Measurements from ENCODE around the gene TCF7L2.
"Not testable (repeated sequence)": the region's sequence is repeated elsewhere in the genome, so short reads cannot be mapped to it uniquely, and the experiment has no call there.

Gene TCF7L2

DNA sequence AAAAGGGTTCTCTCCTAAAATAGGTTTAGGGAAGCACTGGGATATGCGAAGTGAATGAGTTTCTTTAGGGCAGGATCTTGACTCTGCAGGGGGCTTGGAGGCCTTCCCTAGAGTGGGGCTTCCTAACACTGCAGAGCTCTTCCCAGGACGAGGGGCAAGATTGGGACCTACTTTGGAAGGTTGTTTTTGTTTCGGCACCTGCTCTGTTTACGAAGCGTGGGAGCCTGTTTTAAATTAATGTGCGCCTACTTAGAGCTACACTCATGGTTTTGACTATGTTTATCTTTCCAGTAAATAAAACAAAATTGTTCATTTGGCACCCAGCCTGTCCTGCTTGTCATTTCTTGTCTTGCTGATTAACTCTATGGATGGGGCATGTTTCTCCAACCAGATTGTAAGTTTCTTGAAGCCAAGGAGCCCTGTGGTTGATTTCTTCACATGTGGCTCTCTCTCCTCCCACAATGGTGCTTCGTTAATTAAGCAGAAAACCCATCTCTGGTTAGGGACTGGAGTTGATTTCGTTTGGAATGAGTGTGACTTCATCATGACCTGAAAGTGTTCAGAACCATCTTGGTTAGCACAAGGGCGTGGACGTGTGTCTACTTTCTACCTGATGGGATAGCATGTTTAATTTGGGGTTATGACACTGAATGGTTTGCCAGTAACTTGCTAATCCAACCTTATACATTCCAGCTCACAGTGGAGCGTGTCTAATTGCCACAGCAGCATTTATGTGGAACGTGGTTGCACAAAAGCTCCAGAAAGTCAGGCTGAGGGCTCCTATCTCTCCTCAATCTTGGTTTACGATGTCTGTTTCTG, 98.1 kb downstream of the TCF7L2 start:
- no peak for DNase-seq

DNA sequence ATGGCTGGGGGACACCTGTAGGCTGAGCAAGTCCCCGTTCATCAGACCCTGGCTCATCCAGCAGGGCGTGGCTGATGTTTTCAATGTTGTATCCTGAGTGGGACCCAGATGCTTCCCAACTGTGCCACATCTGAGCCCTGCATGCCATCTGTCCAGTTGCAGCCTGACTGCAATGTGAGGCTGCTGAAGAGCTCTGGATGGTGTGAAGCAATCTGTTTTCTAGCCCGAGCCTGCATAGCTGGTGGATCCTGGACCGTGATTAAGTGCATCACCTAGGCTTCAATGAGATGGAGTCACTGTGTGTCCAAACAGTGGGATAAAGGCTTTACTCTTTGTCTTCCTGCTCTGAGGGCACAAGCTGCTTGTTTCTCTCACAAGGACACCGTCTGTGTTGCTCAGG, 99.8 kb downstream of the TCF7L2 start:
- no peak for DNase-seq

DNA sequence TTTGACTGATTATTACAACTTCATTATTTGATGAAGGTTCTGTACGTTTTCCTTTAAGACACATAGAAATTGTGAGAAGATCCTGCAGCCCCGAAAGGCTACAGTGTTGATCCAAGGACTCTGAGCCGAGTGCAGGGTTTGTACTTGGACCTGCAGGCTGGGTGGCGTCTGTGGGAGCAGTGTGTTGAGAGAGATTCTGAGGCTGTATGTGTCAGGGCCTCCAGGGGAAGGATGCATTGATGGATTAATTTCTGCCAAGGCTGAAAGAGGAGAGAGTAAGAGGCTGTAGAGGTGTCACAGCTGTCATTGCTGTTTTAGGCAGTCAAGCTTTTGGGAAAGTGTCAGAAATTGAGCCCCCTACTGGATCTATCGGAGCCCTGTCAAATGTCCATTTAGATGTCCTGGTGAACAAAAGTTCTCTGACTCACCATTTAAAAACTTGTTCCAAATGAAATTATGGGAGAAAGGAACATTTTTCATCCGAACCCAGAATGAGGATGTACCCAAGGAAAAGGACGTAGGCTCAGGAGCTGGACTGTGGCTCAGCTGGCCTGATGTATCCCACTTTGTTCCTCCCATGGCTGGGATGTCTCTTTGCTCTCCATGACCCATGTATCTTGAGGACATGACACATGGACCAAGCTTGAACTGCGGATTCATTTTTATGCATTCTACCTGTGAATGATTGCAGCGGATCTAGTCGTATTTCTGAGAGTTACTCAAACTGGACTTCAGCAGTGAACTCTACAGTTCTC, 102.2 kb downstream of the TCF7L2 start:
- no peak for DNase-seq

DNA sequence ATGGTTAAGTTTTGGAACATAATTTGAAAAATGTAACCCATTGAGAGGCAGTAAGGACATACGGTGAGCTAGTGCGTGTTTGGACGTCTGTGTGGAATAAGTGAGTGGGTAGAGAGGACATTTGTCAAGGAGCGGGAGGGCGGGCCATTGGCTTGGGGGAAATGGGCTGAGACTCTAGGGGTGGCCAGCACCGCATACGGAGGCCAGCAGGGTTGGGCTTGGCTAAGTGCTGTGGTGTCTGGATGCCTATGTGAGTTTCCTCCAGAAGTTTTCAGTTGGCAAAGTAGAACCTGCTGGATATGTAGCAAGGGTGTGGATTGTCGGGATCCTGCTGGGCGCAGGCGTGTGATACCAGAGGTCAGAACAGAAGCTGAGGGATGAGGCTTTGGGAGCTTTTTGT, 103.0 kb downstream of the TCF7L2 start:
- DNase-seq: no peak

DNA sequence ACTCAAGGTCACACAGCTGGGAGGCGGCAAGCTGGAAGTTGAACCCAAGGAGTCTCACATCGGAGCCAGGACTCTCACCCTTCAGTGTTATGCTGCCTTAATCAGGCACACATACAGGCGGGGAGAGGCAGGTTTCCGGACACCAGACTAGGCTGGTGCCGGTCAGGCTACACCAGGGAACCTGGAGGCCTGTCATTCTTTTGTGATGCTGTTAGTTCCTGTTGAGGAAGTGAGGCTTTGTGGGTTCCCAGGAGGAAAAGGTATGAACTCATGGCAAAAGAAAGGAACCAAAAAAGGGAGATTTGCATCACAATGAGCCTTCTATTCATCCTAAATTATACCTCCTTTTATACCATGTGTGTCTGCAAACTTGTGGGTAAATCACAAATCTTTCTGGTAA, 103.8 kb downstream of the TCF7L2 start:
- no peak for DNase-seq

DNA sequence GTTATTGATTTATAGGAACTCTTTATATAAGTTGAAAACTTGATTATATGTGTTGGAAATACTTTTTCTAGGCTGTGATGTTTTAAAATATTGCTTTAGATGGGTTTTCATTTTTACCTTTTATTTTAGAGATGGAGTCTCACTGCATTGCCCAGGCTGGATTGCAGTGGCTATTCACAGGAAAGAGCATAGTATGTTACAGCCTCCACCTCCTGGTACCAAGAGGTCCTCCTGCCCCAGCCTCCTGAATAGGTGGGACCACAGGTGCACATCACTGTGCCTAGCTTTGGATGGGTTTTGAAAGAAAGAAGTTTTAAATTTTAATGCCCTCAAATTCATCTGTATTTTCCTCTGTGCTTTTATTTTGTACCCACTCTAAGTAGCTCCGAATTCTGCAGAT, 105.4 kb downstream of the TCF7L2 start:
- no peak for DNase-seq

DNA sequence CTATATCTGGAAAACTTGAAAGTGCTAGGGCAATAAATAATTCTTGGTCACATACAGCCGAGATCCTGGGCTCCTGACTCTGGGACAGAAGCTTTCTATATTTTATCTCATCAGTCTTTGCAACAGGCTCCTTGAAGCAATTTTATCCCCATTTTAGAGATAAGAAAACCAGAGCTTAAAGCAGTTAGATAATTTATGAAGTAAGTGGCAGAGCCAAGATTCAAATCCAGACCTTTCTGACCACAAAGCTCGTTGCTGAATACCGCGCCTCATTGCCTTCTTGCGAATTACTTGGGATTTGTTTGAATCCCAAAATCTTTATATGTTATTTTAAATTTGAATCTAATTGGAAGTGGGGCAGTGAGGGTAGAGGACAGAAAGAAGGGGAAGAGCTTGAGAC, 106.0 kb downstream of the TCF7L2 start:
- DNase-seq: no peak

DNA sequence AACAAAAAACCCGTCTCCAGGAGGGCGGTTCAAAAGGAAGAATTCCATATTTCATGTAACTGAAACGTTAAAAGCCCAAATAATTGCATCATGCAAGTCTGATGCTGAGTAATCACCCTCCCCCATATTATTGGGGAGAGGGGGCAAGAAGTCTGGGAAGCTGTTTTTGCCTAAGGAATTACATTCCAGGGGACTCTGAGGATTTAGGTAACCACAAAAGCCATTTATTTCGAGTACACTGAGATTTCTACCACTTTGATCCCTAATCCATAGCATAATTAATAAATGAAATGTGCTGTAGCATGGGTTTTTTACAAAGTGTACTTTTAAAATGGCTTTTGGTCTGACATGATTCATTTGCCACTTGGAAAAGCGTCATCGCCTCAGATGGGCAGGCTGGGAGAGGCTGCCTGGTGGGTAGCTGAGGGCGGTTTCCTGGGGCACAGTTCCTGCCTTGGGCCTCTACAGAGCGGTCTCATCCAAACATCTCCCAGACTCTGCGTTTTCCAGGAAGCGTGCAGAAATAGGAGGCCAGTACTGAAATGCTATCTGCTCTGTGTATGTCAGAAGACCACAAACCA, 106.5 kb downstream of the TCF7L2 start:
- no peak for DNase-seq

DNA sequence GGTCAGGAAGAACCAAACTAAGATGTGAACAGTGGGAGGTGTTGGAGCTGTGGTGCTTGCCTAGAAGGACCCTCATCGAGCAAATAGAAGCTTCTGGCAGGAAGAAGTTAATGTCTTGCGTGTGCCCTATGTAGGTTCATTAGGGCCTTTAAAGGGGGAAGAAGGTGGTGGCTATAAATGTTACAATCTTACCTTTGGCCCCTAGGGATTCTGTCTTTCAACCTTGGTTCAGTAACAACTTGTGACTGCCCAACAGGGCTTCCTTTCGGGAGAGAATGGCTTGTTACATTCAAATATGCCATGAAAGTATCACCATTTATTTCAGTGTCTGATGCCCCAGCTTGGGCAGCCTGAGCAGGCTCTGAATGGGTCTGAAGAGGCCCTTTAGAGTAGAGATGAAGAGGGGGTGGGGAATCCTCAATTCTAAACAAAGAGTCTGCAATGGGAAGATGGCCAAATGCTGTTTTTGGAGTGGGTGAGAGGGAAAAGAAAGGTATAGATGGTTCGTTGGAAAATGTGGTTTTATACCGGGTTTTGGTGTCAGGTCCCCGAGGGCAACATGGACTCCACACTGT, 108.0 kb downstream of the TCF7L2 start:
- no peak for DNase-seq

DNA sequence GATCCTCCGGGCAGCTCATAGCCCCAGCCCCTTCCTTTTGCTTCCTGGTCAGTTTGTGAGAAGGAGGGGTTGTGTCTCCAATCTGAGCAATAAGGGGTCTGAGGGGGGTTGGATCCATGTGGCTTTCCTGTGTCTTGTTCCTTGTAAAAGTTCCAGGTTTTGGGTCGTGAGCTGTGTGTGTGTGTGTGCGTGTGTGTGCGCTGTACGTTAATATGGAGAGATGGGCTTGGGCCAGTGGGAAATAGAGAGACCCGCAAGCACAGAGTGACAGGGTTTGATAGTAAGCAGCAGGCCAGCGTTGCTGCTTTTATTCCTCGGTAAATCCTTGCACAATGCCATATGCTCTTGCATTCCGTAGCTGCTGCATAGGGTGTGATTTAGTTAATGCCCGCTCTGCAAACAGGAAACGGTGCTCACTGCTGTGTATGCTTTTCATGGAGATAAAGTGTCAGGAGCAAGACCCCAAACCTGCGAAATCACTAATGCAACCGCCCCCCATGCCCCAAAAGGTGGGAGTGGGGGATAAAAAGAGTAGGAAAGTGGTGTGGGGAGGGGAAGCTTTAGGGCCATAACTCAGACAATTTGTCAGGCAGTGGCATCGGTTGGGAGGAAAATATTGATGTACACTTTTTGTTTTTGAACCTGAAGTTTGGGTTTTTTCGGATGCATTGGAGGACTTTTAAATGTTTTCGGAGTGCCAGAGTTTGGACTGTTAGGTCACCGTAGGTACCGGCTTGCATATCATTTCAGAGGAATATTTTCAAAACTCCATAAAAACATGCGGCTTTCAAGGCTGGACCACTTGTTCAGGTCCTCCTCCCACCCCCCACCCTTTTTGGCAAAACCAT, 108.7 kb downstream of the TCF7L2 start:
- DNase-seq: no peak

DNA sequence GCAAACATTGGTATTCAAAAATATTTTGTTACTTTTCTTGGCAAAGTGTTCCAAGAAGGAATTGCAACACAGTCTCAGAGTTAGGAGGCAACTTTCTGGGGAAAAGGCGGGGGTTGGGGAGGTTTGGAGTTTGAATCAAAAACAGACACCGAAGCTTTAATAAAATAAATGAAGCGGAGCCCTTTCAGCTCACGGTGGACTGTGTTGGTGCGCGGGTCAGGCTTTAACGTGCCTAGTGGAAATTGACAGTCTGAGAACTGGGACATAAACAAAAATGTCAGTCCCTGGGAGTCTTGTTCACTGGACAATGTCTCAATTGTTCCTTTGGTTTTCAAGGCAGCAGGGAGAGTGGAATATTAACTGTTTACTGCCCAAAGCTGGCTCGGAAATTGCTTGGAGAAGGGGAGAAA, 109.3 kb downstream of the TCF7L2 start:
- DNase-seq: no peak

DNA sequence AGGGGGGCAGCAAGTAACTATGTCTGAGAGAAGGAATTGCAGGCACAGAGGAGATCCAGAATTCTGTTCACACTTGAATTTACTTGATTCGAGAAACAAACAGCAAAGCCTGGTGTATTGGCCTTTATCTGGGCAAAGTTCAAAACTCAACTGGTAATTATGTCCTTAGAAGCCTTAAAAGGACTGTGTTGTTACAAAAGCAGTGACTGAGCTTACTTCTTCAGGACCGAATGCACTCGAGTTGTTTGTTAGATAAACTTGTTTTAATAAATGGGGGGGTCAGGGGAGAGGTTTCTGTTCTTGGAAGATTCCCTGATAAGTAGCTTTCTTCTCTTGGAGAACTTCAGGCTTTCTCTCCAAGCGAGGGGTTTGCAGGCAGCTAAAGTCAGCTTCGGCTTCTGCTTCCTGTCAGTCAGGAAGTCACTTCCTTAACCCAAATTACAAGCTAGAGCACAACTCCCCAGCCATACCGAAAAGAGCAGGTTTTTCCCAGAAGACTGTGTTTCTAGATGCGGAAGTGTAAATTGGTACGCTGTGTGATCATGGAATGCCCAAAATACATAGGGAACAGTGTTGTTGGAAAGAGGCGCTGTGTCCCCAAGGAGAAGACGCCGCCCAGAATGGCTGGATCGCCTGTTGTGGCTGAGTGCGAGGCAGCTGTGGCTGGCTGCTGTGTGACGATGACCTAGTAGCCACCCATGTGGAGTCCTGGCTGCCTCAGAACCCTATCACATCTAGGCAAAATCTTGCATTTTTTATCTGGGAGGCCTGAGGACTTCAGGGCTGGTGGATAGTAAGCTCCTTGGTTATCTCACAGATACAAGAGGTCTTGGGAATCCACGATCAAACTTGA, 110.4 kb downstream of the TCF7L2 start:
- no peak for DNase-seq

DNA sequence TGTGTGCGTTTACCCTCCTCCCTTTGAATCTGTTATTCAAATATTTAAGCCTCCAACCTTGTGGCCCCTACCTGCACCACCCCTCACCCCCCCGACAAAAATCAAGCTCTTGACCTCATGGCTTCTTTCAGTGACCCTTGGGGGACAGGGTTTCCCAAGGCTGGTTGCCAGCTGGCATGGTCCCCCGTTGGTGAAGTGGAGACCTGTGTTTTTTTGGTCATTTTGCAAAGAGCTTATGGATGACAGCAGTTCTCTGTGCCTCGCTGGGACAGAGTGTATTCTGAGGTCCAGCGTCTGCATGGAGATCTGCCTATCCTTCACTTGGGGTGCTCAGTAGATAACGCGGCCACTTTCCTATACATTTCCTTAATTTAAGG, 111.0 kb downstream of the TCF7L2 start:
- DNase-seq: no peak

DNA sequence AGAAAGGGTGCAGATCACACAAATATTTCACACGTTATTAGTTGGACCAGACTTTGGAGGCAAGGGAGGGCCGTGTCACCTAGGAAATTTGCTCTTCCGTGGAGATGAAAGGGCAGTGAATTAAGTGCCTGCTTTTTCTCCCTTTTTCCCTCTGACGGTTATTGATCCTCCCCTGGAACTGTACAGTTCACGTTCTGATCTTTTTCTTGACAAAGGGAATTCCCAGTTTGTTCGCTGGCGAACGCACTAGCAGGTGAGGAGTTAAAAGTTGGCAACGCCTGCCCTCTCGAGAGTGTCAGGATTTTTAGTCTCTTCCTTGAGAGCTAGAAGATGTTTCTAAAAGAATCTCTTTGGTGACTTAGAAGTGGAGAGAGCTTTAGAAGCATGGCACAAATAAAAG, 111.5 kb downstream of the TCF7L2 start:
- no peak for DNase-seq

DNA sequence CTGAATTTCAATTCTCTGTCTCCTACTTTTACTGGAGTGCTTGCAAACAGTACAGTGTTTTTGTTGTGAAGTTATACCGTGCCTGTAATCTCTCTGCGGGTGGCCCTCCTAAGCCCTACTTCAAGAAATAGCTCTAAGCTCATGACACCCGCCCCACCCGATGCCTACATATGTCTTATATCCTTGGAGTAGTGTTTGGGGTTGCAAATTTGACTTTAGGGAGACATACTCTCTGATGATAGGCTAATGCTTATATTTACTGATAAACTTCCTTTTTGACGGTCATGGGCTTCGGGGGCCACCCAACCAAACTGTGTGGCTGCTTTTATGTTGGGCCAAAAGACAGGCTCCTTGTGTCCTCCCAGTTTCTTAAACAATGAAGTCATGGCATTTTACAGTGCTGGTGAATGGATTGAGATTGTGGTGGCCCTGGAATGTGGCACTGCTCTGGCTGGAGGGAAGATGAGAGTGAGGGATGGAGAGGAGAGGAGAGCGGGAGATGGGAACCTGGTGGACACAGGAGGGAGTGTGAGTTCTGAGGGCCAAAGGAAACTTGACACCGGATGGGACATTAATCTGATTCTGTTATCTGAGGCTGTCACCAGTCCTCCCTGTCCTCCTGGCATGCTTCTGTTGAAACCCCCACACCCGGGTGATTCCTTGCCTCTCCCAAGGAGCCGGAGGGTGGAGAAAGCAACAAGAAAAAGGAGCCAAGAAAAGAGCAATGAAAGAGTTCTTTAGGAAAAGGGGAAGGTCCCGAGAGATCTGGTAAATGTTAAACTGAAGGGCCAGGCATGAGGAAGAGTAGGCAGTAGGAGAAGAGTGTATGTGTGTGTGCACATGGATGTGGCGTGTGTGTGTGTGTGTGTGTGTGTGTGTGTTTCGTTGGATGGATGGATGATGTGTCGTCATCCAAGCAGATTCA, 113.3 kb downstream of the TCF7L2 start:
- no peak for DNase-seq

DNA sequence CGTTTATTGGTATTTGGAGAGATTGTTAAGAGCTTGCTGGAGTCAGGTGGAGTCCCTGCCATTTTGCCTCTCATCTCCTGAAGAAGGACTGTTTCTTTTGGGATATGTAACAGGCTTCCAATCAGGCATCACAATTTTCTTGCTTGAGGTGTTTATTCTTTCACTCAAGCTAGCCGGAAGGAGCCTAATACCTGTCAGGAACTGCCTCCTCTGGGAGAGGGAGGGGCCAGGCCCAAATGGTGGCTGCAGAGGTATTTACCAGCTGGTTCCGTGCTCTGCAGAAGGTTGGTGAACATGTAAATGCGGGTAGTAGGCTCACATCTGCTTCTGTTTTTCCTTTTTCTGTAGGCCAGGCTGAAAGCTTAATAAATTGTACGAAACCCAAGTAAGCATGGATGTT, 114.0 kb downstream of the TCF7L2 start:
- DNase-seq: no peak

DNA sequence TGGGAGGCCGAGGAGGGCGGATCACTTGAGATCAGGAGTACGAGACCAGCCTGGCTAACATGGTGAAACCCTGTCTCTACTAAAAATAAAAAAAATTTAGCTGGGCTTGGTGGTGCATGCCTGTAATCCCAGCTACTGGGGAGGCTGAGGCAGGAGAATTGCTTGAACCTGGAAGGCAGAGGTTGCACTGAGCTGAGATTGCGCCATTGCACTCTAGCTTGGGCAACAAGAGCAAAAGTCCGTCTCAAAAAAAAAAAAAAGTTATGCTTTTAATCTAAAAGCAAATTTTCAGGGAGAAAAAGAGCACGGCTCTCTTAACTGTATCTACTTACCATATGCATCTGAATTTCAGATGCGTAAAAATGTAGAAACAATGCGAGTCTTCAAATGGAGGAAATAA, 116.1 kb downstream of the TCF7L2 start:
- not testable (repeated sequence) for DNase-seq

DNA sequence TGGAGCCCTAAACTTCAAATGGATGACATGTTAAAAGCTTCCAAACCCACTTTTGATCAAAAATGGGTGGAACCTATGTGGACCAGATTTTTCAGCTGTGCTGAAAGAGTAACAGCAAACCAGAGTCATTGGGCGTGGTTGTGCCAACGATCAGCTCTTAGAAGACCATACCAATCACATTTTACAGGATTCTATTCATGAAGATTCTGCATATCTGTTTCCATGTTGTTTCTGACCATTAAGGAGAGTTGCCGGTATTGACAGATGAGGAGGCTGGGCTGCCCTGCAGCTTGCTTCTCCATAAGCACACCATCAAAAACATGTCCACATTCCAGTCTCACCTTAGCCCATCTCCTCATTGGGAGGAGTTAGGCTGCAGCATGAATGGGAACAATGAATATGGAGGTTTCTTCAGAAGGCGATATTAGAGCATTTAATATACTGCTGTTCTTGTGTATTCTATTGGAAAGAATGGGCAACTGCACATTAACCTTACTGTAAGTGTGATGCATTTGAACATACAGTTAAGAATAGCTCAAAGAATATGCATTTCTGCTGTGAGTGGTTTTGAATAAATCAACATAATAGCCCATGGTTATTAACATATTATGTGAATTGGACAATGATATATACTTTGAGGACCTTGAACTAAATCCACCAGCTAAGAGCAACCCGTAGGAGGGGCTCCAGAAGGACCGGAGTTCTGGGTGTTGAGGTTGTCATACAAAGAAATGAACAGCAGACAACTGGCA, 116.7 kb downstream of the TCF7L2 start:
- DNase-seq: no peak

DNA sequence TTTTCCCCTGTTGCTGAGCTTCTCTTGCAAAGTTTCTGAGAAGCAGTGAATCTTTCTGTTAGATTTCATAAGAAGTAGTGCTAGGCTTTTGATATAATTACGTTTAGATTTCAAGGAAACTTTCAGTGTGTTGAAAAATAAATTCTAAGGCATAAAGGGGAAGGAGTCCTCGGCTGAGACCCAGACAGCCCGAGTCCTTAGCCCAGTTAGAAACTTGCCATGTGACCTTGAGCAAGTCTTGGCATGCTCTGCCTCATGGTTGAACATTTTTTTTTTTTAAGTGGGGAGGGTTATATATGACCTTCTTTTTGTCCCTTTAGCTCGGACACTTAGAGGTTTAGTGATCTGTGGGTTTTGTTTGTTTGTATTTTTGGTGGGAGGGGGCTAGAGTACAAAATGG, 117.5 kb downstream of the TCF7L2 start:
- DNase-seq: no peak
